NCI-H1930 (cell line): Measurements from ENCODE around the gene ITPR2.

Experiments used
- DNase-seq, 2 experiments: peaks; one replicate each; lab custom pipeline; 2025; lab: John Stamatoyannopoulos, UW

Gene ITPR2

GRCh38 chr12:26566186-26566585 is 266.8 kb downstream of the ITPR2 start:
- no peak for DNase-seq

GRCh38 chr12:26564391-26564790 is 268.6 kb downstream of the ITPR2 start:
- no peak for DNase-seq

- DNase-seq = no peak
Observed at GRCh38 chr12:26563552-26563951, 269.4 kb downstream of the ITPR2 start.

GRCh38 chr12:26557326-26557725 is 275.7 kb downstream of the ITPR2 start:
- DNase-seq = no peak

- no peak for DNase-seq
Observed at GRCh38 chr12:26556916-26557315, 276.1 kb downstream of the ITPR2 start.

GRCh38 chr12:26555139-26555538 is 277.9 kb downstream of the ITPR2 start:
- DNase-seq = no peak

- no peak for DNase-seq
Observed at GRCh38 chr12:26554332-26554731, 278.7 kb downstream of the ITPR2 start.

GRCh38 chr12:26551385-26551784 is 281.6 kb downstream of the ITPR2 start:
- no peak for DNase-seq

GRCh38 chr12:26548227-26548626 is 284.8 kb downstream of the ITPR2 start:
- no peak for DNase-seq

- DNase-seq = no peak
Observed at GRCh38 chr12:26546535-26547314, 286.3 kb downstream of the ITPR2 start.

GRCh38 chr12:26539131-26539530 is 293.9 kb downstream of the ITPR2 start:
- no peak for DNase-seq

GRCh38 chr12:26537651-26538050 is 295.3 kb downstream of the ITPR2 start:
- no peak for DNase-seq

- DNase-seq = no peak
Observed at GRCh38 chr12:26537126-26537525, 295.9 kb downstream of the ITPR2 start.

GRCh38 chr12:26535826-26536225 is 297.2 kb downstream of the ITPR2 start:
- no peak for DNase-seq

GRCh38 chr12:26534071-26534470 is 298.9 kb downstream of the ITPR2 start:
- no peak for DNase-seq

GRCh38 chr12:26533211-26533610 is 299.8 kb downstream of the ITPR2 start:
- no peak for DNase-seq

- no peak for DNase-seq
Observed at GRCh38 chr12:26530461-26530860, 302.5 kb downstream of the ITPR2 start.

- no peak for DNase-seq
Observed at GRCh38 chr12:26528943-26529342, 304.1 kb downstream of the ITPR2 start.

GRCh38 chr12:26527682-26528081 is 305.3 kb downstream of the ITPR2 start:
- no peak for DNase-seq

GRCh38 chr12:26524862-26525465 is 308.0 kb downstream of the ITPR2 start:
- DNase-seq = no peak

GRCh38 chr12:26523708-26524150 is 309.3 kb downstream of the ITPR2 start:
- DNase-seq = no peak

- DNase-seq = no peak
Observed at GRCh38 chr12:26520869-26521268, 312.1 kb downstream of the ITPR2 start.

GRCh38 chr12:26520109-26520508 is 312.9 kb downstream of the ITPR2 start:
- no peak for DNase-seq

GRCh38 chr12:26519462-26519861 is 313.5 kb downstream of the ITPR2 start:
- no peak for DNase-seq
